CD4-positive, alpha-beta T cell (primary cell): ENCODE measurements around the gene CDH18. TPM values are rescaled to one million over a fixed set of nuclear protein-coding genes. Genes with fewer than 3 reads are reported as not detected.

Source experiments
- ATAC-seq: fragments of 200-7000 bp; cut with Tn5 transposase; one replicate; pipeline ENCODE4 v1.10.0; 2022; ENCODE audit warnings: mild to moderate bottlenecking; ENCODE audit not compliant: poor library complexity
- CTCF ChIA-PET: fragments of 350-600 bp; sonication (Branson Sonifier 250); formaldehyde crosslinking; loops from one replicate; lab custom pipeline; 2021; ENCODE audit warnings: antibody characterized with exemption, inconsistent platforms; lab: Charles Lee
- POLR2A ChIA-PET: fragments of 350-600 bp; sonication (Branson Sonifier 250); formaldehyde crosslinking; loops from one replicate; lab custom pipeline; 2021; ENCODE audit warnings: antibody characterized with exemption, inconsistent platforms; lab: Charles Lee
- DNase-seq, 14 experiments: peaks; one replicate each; pipeline ENCODE4 v3.0.0-alpha.2; 2013 to 2020; ENCODE audit warnings: mixed read lengths in 2 of 14
- H3K27ac ChIP-seq, 2 donors: one replicate each; pipeline versions ENCODE4 v1.5.1 to v1.7.0; 2013; ENCODE audit warnings: low read length in 2 of 2, low read depth in 1 of 2, mild to moderate bottlenecking in 1 of 2
- H3K27me3 ChIP-seq, 2 experiments: 1 replicate in 1 of 2; 2 replicates in 1 of 2; pipeline versions ENCODE4 v1.6.1 to v1.7.0; 2013; ENCODE audit warnings: low read length in 2 of 2, control low read depth in 1 of 2, mild to moderate bottlenecking in 1 of 2, moderate library complexity in 1 of 2; ENCODE audit not compliant: insufficient read depth in 2 of 2, control insufficient read depth in 1 of 2
- H3K36me3 ChIP-seq: one replicate; pipeline ENCODE4 v1.6.1; 2013; ENCODE audit warnings: low read length, control low read depth; ENCODE audit not compliant: insufficient read depth
- H3K4me1 ChIP-seq: one replicate; pipeline ENCODE4 v1.6.1; 2013; ENCODE audit warnings: low read length, control low read depth; ENCODE audit not compliant: insufficient read depth
- H3K4me3 ChIP-seq: one replicate; pipeline ENCODE4 v1.5.1; 2013; ENCODE audit warnings: mild to moderate bottlenecking, low read length, moderate library complexity
- H3K9me3 ChIP-seq, 2 experiments: 1 replicate in 1 of 2; 2 replicates in 1 of 2; pipeline versions ENCODE4 v1.6.1 to v1.7.0; 2013; ENCODE audit warnings: low read length in 2 of 2, mild to moderate bottlenecking in 2 of 2, control low read depth in 1 of 2, moderate library complexity in 1 of 2; ENCODE audit not compliant: control insufficient read depth in 1 of 2, insufficient read depth in 1 of 2
- H3K27ac Mint-ChIP-seq: one replicate; pipeline ENCODE4 v1.8.0; 2020; ENCODE audit warnings: mixed read lengths
- H3K27me3 Mint-ChIP-seq: one replicate; pipeline ENCODE4 v1.8.0; 2021; ENCODE audit warnings: mixed read lengths
- H3K36me3 Mint-ChIP-seq: one replicate; pipeline ENCODE4 v1.8.0; 2021; ENCODE audit warnings: low read depth, mixed read lengths
- H3K4me1 Mint-ChIP-seq: one replicate; pipeline ENCODE4 v1.8.0; 2021; ENCODE audit warnings: low read depth, mixed read lengths
- H3K4me3 Mint-ChIP-seq: one replicate; pipeline ENCODE4 v1.8.0; 2020; ENCODE audit warnings: mild to moderate bottlenecking, mixed read lengths
- H3K9me3 Mint-ChIP-seq: one replicate; pipeline ENCODE4 v1.8.0; 2020; ENCODE audit warnings: mixed read lengths
- intact Hi-C, 2 experiments: fragments of 100-400 bp; cut with DNase I in 1 of 2; cut with micrococcal nuclease in 1 of 2; formaldehyde crosslinking; loops; one replicate each; pipeline versions ENCODE4 v1.15.1 to v1.9.0; 2023 to 2025; cut with DNase I, micrococcal nuclease
- total RNA-seq, 174 experiments: library from RNA in 2 of 174; stranded (reverse) in 2 of 174; gene quantifications; one replicate each; pipeline ENCODE4 v1.2.3 and lab custom pipeline; 2021 to 2026
- TF ChIP-seq, protein P1 (sequence below): fragments of 200-600 bp; IDR thresholded peaks from one replicate; pipeline ENCODE4 v1.8.0; 2022; ENCODE audit warnings: antibody characterized with exemption, mild to moderate bottlenecking

The CDH18 gene
- total RNA-seq, 2 experiments from 2014 or later = not detected

DNA sequence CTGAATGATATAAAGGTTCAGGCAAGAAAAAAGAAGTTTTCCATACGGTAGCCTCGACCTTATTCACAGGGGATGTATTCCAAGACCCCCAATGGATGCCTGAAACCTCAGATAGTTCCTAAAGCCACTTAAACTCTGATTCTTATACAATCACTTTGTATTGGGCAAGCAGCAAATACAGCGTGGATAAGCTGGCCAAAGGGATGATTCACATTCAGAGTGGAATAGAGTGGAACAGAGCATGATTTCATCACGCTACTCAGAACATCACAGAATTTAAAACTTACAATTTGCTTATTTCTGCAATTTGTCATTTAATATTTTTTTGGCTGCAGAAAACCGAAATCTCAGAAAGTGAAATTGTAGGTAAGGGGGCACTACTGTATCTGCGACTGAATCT lies 40.5 kb upstream of the CDH18 start:
- no peaks in the 10 kb centered on the region for H3K4me1 Mint-ChIP-seq
- intact Hi-C loops = no loop called here
- H3K4me1 ChIP-seq = no peaks in the 10 kb centered on the region
- H3K27ac ChIP-seq = no peak overlapping the region
- CTCF ChIA-PET = no interaction called here
- H3K27ac Mint-ChIP-seq = no peak overlapping the region
- H3K27me3 Mint-ChIP-seq = no peaks in the 10 kb centered on the region
- no peak overlapping the region for H3K4me3 Mint-ChIP-seq
- H3K36me3 Mint-ChIP-seq = no peaks in the 10 kb centered on the region
- H3K9me3 ChIP-seq = no peaks in the 10 kb centered on the region
- POLR2A ChIA-PET = no interaction called here
- peaks cover 11% of the 10 kb centered on the region for H3K9me3 Mint-ChIP-seq
- no peak overlapping the region for H3K4me3 ChIP-seq
- no peak for ATAC-seq
- TF ChIP-seq, protein P1, sequence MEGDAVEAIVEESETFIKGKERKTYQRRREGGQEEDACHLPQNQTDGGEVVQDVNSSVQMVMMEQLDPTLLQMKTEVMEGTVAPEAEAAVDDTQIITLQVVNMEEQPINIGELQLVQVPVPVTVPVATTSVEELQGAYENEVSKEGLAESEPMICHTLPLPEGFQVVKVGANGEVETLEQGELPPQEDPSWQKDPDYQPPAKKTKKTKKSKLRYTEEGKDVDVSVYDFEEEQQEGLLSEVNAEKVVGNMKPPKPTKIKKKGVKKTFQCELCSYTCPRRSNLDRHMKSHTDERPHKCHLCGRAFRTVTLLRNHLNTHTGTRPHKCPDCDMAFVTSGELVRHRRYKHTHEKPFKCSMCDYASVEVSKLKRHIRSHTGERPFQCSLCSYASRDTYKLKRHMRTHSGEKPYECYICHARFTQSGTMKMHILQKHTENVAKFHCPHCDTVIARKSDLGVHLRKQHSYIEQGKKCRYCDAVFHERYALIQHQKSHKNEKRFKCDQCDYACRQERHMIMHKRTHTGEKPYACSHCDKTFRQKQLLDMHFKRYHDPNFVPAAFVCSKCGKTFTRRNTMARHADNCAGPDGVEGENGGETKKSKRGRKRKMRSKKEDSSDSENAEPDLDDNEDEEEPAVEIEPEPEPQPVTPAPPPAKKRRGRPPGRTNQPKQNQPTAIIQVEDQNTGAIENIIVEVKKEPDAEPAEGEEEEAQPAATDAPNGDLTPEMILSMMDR = no peak
- no peak for DNase-seq
- no peaks in the 10 kb centered on the region for H3K27me3 ChIP-seq
- H3K36me3 ChIP-seq = no peaks in the 10 kb centered on the region

DNA sequence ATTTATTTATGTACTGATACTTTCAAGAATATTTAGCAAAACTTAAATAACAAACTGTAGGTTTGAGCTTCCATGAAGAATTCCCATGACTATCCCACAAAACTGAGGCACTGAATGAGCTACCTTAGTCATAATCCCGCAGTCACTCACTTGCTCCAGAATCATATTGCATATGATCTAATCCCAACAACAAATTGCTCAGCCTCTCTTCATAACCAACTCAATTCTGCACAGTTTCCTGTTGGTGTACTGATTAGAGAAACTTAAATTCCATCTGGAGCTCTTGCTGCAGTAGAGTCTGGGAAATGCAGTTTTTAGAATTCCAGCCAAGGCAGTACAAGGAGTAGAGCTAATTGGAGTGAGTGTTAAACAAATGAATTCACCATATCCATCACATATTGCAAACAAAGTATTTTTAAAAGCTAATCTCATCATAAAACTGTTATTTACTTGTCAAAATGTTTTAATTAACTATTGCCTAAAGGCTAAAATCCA lies 35.7 kb upstream of the CDH18 start:
- Histone ChIP-seq H3K9me3 (peaks cover 4 to 14% of the 10 kb centered on the region in 2 experiments), H3K4me1 (no peaks in the 10 kb centered on the region), H3K27ac (no peak overlapping the region), H3K27me3 (no peaks in the 10 kb centered on the region), H3K4me3 (no peak overlapping the region), H3K36me3 (no peaks in the 10 kb centered on the region)
- DNase-seq = no peak
- peaks cover 7% of the 10 kb centered on the region for H3K9me3 Mint-ChIP-seq
- no peaks in the 10 kb centered on the region for H3K4me1 Mint-ChIP-seq
- no peak for ATAC-seq
- CTCF ChIA-PET = no interaction called here
- no peak overlapping the region for H3K4me3 Mint-ChIP-seq
- no peak overlapping the region for H3K27ac Mint-ChIP-seq
- H3K36me3 Mint-ChIP-seq = no peaks in the 10 kb centered on the region
- POLR2A ChIA-PET = no interaction called here
- H3K27me3 Mint-ChIP-seq = no peaks in the 10 kb centered on the region
- TF ChIP-seq, protein P1 = no peak
- intact Hi-C loops = no loop called here

DNA sequence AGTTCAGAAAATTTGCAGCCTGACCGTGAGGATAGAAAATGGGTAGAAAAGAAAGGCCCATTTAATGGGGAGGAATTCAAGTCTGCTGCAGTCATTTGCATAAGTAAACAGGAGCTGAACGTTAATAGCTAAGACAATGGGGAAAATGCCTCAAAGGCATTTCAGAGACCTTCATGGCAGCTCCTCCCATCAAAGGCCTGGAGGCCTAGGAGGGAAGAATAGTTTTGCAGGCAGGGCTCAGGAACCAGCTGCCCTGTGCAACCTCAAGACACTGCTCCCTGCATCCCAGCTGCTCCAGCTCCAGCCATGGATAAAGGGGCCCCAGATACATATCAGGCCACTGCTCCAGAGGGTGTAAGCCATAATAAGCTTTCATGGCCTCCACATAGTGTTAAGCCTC lies 32.2 kb upstream of the CDH18 start:
- no peaks in the 10 kb centered on the region for H3K27me3 Mint-ChIP-seq
- Histone ChIP-seq H3K27ac (no peak overlapping the region), H3K27me3 (no peaks in the 10 kb centered on the region), H3K36me3 (no peaks in the 10 kb centered on the region), H3K4me3 (no peak overlapping the region), H3K9me3 (peaks cover 8 to 16% of the 10 kb centered on the region in 2 experiments), H3K4me1 (no peaks in the 10 kb centered on the region)
- ChIA-PET POLR2A (no interaction called here), CTCF (no interaction called here)
- TF ChIP-seq, protein P1 = no peak
- DNase-seq (no peak), ATAC-seq (no peak)
- no peak overlapping the region for H3K4me3 Mint-ChIP-seq
- no peaks in the 10 kb centered on the region for H3K36me3 Mint-ChIP-seq
- H3K4me1 Mint-ChIP-seq = no peaks in the 10 kb centered on the region
- intact Hi-C loops = no loop called here
- H3K27ac Mint-ChIP-seq = no peak overlapping the region
- H3K9me3 Mint-ChIP-seq = peaks cover 10% of the 10 kb centered on the region
